Measurements from ENCODE around the gene CDKN2B.

GRCh38 chr9:21968331-21969010, 40.6 kb downstream of the CDKN2B start:
- no peak for TF ChIP-seq CTCF (IDR thresholded peaks at IDR 0.05)
- no peak for TF ChIP-seq EP300 (IDR thresholded peaks at IDR 0.05)
- no peak for TF ChIP-seq POLR2A (IDR thresholded peaks at IDR 0.05)
- TF ChIP-seq POLR2AphosphoS5 (IDR thresholded peaks at IDR 0.05): no peak

Data from upper lobe of left lung (tissue), 4 donors.